ENCODE measurements around the gene CASP10.

The CASP10 gene

GRCh38 chr2:201263779-201264178, 80.8 kb downstream of the CASP10 start:
- no peak for DNase-seq

- DNase-seq, result no peak
Observed at GRCh38 chr2:201264472-201265173, 81.7 kb downstream of the CASP10 start.

GRCh38 chr2:201266629-201267028, 83.7 kb downstream of the CASP10 start:
- DNase-seq, result no peak

- no peak for DNase-seq
Observed at GRCh38 chr2:201267278-201268030, 84.5 kb downstream of the CASP10 start.

- no peak for DNase-seq
Observed at GRCh38 chr2:201269764-201270163, 86.8 kb downstream of the CASP10 start.

GRCh38 chr2:201270293-201271001, 87.5 kb downstream of the CASP10 start:
- no peak for DNase-seq

- DNase-seq, result no peak
Observed at GRCh38 chr2:201271917-201272316, 89.0 kb downstream of the CASP10 start.

- no peak for DNase-seq
Observed at GRCh38 chr2:201273330-201273983, 90.5 kb downstream of the CASP10 start.

- no peak for DNase-seq
Observed at GRCh38 chr2:201275069-201275468, 92.1 kb downstream of the CASP10 start.

GRCh38 chr2:201275990-201276389, 93.0 kb downstream of the CASP10 start:
- DNase-seq, result no peak

GRCh38 chr2:201276511-201276910, 93.6 kb downstream of the CASP10 start:
- DNase-seq, result no peak

All from NCI-H2081 (cell line).